Spleen (tissue), 7 donors: Measurements from ENCODE around the gene BLTP3B.

Experiments used
- POLR2A ChIP-seq, 3 donors: fragments of 450-650 bp; IDR thresholded peaks; one replicate each; pipeline ENCODE4 v1.5.1; 2017; ENCODE audit warnings: antibody characterized with exemption in 3 of 3, mild to moderate bottlenecking in 1 of 3
- POLR2AphosphoS5 ChIP-seq, 3 donors: sonication (generic); formaldehyde crosslinking; IDR thresholded peaks; one replicate each; pipeline ENCODE4 v1.5.1; 2017; ENCODE audit warnings: antibody characterized with exemption in 3 of 3
- TF ChIP-seq, protein P1 (sequence below), 11 experiments: fragments of 200-600 bp in 7 of 11; fragments of 450-650 bp in 4 of 11; sonication (generic) in 4 of 11; IDR thresholded peaks in 8 of 11; conservative IDR thresholded peaks in 3 of 11; 1 replicate in 7 of 11; 2 replicates in 4 of 11; pipeline versions ENCODE4 v1.4.0 to v1.8.0; 2016 to 2021; ENCODE audit warnings: antibody characterized with exemption in 11 of 11, inconsistent platforms in 4 of 11, mild to moderate bottlenecking in 1 of 11
- donor health status: DM: no; HTN: no; CAD: no; lungs with moderate emphysema.
- donor health status: DM: no; HTN: no; CAD: no.
- donor health status: DM: no; HTN: no; CAD: no.

DNA sequence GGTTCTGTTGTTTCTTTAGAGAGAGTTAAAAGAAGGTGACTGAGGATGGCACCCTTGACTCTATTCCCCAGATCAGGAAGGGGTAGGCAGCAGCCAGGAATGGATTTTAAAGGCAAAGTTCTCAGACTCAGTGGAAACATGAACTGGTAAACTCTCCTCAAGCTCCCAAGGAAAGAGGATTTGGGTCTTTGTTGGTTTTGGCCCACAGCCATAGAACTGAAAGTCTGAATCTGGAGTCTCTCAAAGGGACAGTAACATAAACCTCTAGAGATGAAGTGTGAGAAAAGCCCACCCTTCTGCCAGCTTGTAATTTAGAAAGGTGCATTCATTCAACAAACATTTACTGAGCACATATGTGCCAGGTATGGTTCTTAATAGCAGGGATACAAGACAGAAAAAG, 28.6 kb upstream of the BLTP3B start:
- TF ChIP-seq, protein P1, sequence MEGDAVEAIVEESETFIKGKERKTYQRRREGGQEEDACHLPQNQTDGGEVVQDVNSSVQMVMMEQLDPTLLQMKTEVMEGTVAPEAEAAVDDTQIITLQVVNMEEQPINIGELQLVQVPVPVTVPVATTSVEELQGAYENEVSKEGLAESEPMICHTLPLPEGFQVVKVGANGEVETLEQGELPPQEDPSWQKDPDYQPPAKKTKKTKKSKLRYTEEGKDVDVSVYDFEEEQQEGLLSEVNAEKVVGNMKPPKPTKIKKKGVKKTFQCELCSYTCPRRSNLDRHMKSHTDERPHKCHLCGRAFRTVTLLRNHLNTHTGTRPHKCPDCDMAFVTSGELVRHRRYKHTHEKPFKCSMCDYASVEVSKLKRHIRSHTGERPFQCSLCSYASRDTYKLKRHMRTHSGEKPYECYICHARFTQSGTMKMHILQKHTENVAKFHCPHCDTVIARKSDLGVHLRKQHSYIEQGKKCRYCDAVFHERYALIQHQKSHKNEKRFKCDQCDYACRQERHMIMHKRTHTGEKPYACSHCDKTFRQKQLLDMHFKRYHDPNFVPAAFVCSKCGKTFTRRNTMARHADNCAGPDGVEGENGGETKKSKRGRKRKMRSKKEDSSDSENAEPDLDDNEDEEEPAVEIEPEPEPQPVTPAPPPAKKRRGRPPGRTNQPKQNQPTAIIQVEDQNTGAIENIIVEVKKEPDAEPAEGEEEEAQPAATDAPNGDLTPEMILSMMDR (IDR thresholded peaks at IDR 0.05 in 8 of 11, conservative IDR thresholded peaks at IDR 0.05 in 3 of 11), result no peak
- TF ChIP-seq POLR2A (IDR thresholded peaks at IDR 0.05) (no peak), POLR2AphosphoS5 (IDR thresholded peaks at IDR 0.05) (no peak)
